ENCODE results near the gene FGG. TPM values are rescaled to one million over a fixed set of nuclear protein-coding genes. Genes with fewer than 3 reads are reported as not detected.

The FGG gene
- total RNA-seq, 1 experiment from 2014 or later = not detected

DNA sequence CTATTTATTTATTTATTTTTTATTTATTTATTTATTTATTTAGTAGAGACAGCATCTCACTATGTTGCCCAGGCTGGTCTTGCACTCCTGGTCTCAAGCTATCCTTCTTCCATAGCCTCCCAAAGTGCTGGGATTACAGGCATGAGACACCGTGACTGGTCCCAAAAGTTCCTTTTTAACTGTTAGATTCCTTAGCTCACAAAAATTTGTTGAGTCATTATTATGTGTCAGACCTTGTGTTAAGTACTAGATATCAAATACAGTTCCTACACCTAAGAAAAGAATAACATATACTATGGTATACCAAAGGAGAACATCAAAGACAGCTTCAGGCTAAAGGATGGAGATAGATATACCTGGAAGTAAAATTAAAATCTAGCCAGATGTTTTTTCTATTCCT is 33.5 kb downstream of the FGG start:
- intact Hi-C loops (cut with micrococcal nuclease; ENCODE audit: unreplicated experiment) = no loop called here
- Histone ChIP-seq H3F3A (ENCODE audit: insufficient read depth, low read depth) (no peaks in the 10 kb centered on the region), H3K27ac (no peak overlapping the region), H3K27me3 (ENCODE audit: insufficient read depth, low read depth) (no peaks in the 10 kb centered on the region), H3K4me1 (replicated peaks; ENCODE audit: insufficient read depth) (no peaks in the 10 kb centered on the region), H3K4me2 (no peak overlapping the region), H3K36me3 (ENCODE audit: low read depth) (no peaks in the 10 kb centered on the region), H4K20me1 (ENCODE audit: insufficient read depth) (no peaks in the 10 kb centered on the region), H3K9me3 (ENCODE audit: insufficient read depth, low read depth) (no peaks in the 10 kb centered on the region), H3K9me2 (ENCODE audit: insufficient read depth) (no peaks in the 10 kb centered on the region), H2AFZ (no peak overlapping the region), H3K79me2 (ENCODE audit: low read depth) (no peaks in the 10 kb centered on the region), H3K4me3 (no peak overlapping the region)
- TF ChIP-seq, protein P1, sequence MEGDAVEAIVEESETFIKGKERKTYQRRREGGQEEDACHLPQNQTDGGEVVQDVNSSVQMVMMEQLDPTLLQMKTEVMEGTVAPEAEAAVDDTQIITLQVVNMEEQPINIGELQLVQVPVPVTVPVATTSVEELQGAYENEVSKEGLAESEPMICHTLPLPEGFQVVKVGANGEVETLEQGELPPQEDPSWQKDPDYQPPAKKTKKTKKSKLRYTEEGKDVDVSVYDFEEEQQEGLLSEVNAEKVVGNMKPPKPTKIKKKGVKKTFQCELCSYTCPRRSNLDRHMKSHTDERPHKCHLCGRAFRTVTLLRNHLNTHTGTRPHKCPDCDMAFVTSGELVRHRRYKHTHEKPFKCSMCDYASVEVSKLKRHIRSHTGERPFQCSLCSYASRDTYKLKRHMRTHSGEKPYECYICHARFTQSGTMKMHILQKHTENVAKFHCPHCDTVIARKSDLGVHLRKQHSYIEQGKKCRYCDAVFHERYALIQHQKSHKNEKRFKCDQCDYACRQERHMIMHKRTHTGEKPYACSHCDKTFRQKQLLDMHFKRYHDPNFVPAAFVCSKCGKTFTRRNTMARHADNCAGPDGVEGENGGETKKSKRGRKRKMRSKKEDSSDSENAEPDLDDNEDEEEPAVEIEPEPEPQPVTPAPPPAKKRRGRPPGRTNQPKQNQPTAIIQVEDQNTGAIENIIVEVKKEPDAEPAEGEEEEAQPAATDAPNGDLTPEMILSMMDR (conservative IDR thresholded peaks at IDR 0.05) = no peak
- TF ChIP-seq EZH2 (IDR thresholded peaks at IDR 0.05; ENCODE audit: low read depth) = no peak
- CTCF ChIA-PET = no interaction called here
- DNase-seq = peak in 1 of 2 experiments; percentile 36
- POLR2A ChIA-PET (ENCODE audit: unreplicated experiment) = no interaction called here
- BruUV-seq (replicated peaks) = no TSS peak

DNA sequence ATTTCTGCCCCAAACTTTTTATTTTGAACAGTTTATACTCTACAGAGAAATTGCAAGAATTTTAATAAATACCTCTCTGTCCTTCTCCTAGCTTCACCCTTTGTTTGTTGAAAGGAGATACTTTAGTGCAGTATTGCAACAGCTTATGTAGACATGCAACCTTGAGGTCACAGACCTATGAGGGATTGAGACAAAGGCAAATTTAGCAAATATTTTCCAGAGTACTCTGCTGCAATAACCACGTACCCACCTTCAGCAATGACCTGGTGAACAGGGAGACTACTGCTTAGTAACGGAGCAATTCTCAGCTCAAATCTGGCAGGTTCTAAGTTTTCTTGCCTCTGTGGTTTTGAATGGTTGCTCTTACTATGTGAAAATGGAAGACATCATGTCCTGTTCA is 35.1 kb downstream of the FGG start:
- H3K9me2 ChIP-seq (ENCODE audit: insufficient read depth) = no peaks in the 10 kb centered on the region
- H4K20me1 ChIP-seq (ENCODE audit: insufficient read depth) = no peaks in the 10 kb centered on the region
- H3K36me3 ChIP-seq (ENCODE audit: low read depth) = no peaks in the 10 kb centered on the region
- H2AFZ ChIP-seq = no peak overlapping the region
- H3K79me2 ChIP-seq (ENCODE audit: low read depth) = no peaks in the 10 kb centered on the region
- H3K27me3 ChIP-seq (ENCODE audit: insufficient read depth, low read depth) = no peaks in the 10 kb centered on the region
- ChIA-PET POLR2A (ENCODE audit: unreplicated experiment) (no interaction called here), CTCF (no interaction called here)
- H3K4me2 ChIP-seq = no peak overlapping the region
- intact Hi-C loops (cut with micrococcal nuclease; ENCODE audit: unreplicated experiment) = no loop called here
- H3K4me3 ChIP-seq = no peak overlapping the region
- H3F3A ChIP-seq (ENCODE audit: insufficient read depth, low read depth) = no peaks in the 10 kb centered on the region
- DNase-seq = peak in 1 of 2 experiments; percentile 38
- TF ChIP-seq, protein P1 (conservative IDR thresholded peaks at IDR 0.05) = no peak
- TF ChIP-seq EZH2 (IDR thresholded peaks at IDR 0.05; ENCODE audit: low read depth) = no peak
- no TSS peak for BruUV-seq (replicated peaks)
- H3K4me1 ChIP-seq (replicated peaks; ENCODE audit: insufficient read depth) = no peaks in the 10 kb centered on the region
- no peak overlapping the region for H3K27ac ChIP-seq
- no peaks in the 10 kb centered on the region for H3K9me3 ChIP-seq (ENCODE audit: insufficient read depth, low read depth)

DNA sequence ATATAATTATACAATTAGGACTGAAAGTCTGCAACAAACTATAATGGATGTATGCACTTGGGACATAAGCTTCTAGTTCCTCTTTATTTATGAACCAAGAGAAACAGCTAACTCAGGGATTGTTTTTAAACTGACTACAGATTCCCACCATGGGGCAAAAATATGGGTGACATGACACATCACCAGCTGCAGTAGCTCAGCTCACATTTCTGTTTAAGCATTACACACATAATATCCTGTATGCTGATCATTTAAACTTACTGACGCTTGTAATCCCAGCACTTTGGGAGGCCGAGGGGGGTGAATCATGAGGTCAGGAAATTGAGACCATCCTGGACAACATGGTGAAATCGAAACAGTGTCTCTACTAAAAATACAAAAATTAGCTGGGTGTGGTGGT is 38.1 kb downstream of the FGG start:
- Histone ChIP-seq H3K79me2 (ENCODE audit: low read depth) (no peaks in the 10 kb centered on the region), H3K4me2 (no peak overlapping the region), H3K9me3 (ENCODE audit: insufficient read depth, low read depth) (no peaks in the 10 kb centered on the region), H2AFZ (no peak overlapping the region), H4K20me1 (ENCODE audit: insufficient read depth) (no peaks in the 10 kb centered on the region), H3K4me1 (replicated peaks; ENCODE audit: insufficient read depth) (no peaks in the 10 kb centered on the region), H3F3A (ENCODE audit: insufficient read depth, low read depth) (no peaks in the 10 kb centered on the region), H3K36me3 (ENCODE audit: low read depth) (no peaks in the 10 kb centered on the region), H3K27me3 (ENCODE audit: insufficient read depth, low read depth) (no peaks in the 10 kb centered on the region), H3K9me2 (ENCODE audit: insufficient read depth) (no peaks in the 10 kb centered on the region), H3K4me3 (no peak overlapping the region), H3K27ac (no peak overlapping the region)
- CTCF ChIA-PET = no interaction called here
- intact Hi-C loops (cut with micrococcal nuclease; ENCODE audit: unreplicated experiment) = no loop called here
- TF ChIP-seq EZH2 (IDR thresholded peaks at IDR 0.05; ENCODE audit: low read depth) = no peak
- TF ChIP-seq, protein P1 (conservative IDR thresholded peaks at IDR 0.05) = no peak
- no peak for DNase-seq
- POLR2A ChIA-PET (ENCODE audit: unreplicated experiment) = no interaction called here
- BruUV-seq (replicated peaks) = no TSS peak

Data from PC-9 (cell line).